Measurements from ENCODE around the gene SLC1A5. TPM values are rescaled to one million over a fixed set of nuclear protein-coding genes. Genes with fewer than 3 reads are reported as not detected.

SLC1A5 gene
- total and polyA plus RNA-seq, 2 donors (not counting 1 experiment from before 2014, with no cell fraction given) = 107 to 281 TPM

- peak within 1 kb of the TSS; percentile 89 for H3K9ac ChIP-seq (ENCODE audit: insufficient read depth, low read length)
- peaks cover 4% of the 10 kb centered on the region for H3K4me1 ChIP-seq (ENCODE audit: control insufficient read depth, extremely low read depth, insufficient read depth, low read length)
- H3K4me2 ChIP-seq (ENCODE audit: extremely low read depth, insufficient read depth, low read length) = peak within 1 kb of the TSS; percentile 88
- peak within 1 kb of the TSS; percentile 86 to 91 (median 90) for H3K4me3 ChIP-seq (replicated peaks in 1 of 4; ENCODE audit: control extremely low read depth in 1 of 4, insufficient read depth in 1 of 4, low read depth in 3 of 4, low read length in 4 of 4)
- H3K79me2 ChIP-seq (ENCODE audit: control insufficient read depth, insufficient read depth, low read length) = peaks cover 58% of the 10 kb centered on the region
- no peaks in the 10 kb centered on the region for H3K36me3 ChIP-seq (ENCODE audit: control insufficient read depth, insufficient read depth, low read length)
- H2AFZ ChIP-seq (ENCODE audit: low read length) = peak within 1 kb of the TSS; percentile 61
- TF ChIP-seq CTCF (conservative IDR thresholded peaks at IDR 0.05 in 1 of 2, IDR thresholded peaks at IDR 0.05 in 1 of 2; ENCODE audit: low read depth in 1 of 2, low read length in 2 of 2) = no peak
- no peak for TF ChIP-seq EZH2 (IDR thresholded peaks at IDR 0.05; ENCODE audit: low read length, missing control alignments)
- H3K27ac ChIP-seq (ENCODE audit: insufficient read depth, low read length) = peak within 1 kb of the TSS; percentile 76
- DNase-seq (ENCODE audit: low read depth in 2 of 2) = no peak
- no peaks in the 10 kb centered on the region for H4K20me1 ChIP-seq (ENCODE audit: control insufficient read depth, extremely low read depth, insufficient read depth, low read length)
- no peaks in the 10 kb centered on the region for H3K9me3 ChIP-seq (ENCODE audit: control insufficient read depth, insufficient read depth, low read depth, low read length)
- no peaks in the 10 kb centered on the region for H3K27me3 ChIP-seq (ENCODE audit: control insufficient read depth, insufficient read depth, low read length)
These were observed 42.7 kb downstream of the SLC1A5 start, which contains the start of gene FKRP for GRCh38 chr19:46745521-46746280. FKRP (plus strand) TSS chr19:46746057; CDS start chr19:46755451, 9,394 bp downstream.

GRCh38 chr19:46745030-46745429 lies 43.4 kb downstream of the SLC1A5 start:
- no peaks in the 10 kb centered on the region for H3K36me3 ChIP-seq (ENCODE audit: control insufficient read depth, insufficient read depth, low read length)
- H3K9me3 ChIP-seq (ENCODE audit: control insufficient read depth, insufficient read depth, low read depth, low read length) = no peaks in the 10 kb centered on the region
- no peak for DNase-seq (ENCODE audit: low read depth in 2 of 2)
- no peaks in the 10 kb centered on the region for H3K27me3 ChIP-seq (ENCODE audit: control insufficient read depth, insufficient read depth, low read length)
- peak overlapping the region; percentile 83 for H3K4me2 ChIP-seq (ENCODE audit: extremely low read depth, insufficient read depth, low read length)
- peaks cover 4% of the 10 kb centered on the region for H3K4me1 ChIP-seq (ENCODE audit: control insufficient read depth, extremely low read depth, insufficient read depth, low read length)
- no peaks in the 10 kb centered on the region for H4K20me1 ChIP-seq (ENCODE audit: control insufficient read depth, extremely low read depth, insufficient read depth, low read length)
- peak overlapping the region; percentile 86 to 91 (median 90) for H3K4me3 ChIP-seq (replicated peaks in 1 of 4; ENCODE audit: control extremely low read depth in 1 of 4, insufficient read depth in 1 of 4, low read depth in 3 of 4, low read length in 4 of 4)
- peak overlapping the region; percentile 89 for H3K9ac ChIP-seq (ENCODE audit: insufficient read depth, low read length)
- H3K27ac ChIP-seq (ENCODE audit: insufficient read depth, low read length) = peak overlapping the region; percentile 44
- TF ChIP-seq EZH2 (IDR thresholded peaks at IDR 0.05; ENCODE audit: low read length, missing control alignments) (no peak), CTCF (conservative IDR thresholded peaks at IDR 0.05 in 1 of 2, IDR thresholded peaks at IDR 0.05 in 1 of 2; ENCODE audit: low read depth in 1 of 2, low read length in 2 of 2) (no peak)
- no peak overlapping the region for H2AFZ ChIP-seq (ENCODE audit: low read length)
- peaks cover 65% of the 10 kb centered on the region for H3K79me2 ChIP-seq (ENCODE audit: control insufficient read depth, insufficient read depth, low read length)

- peaks cover 4% of the 10 kb centered on the region for H3K4me1 ChIP-seq (ENCODE audit: control insufficient read depth, extremely low read depth, insufficient read depth, low read length)
- peaks cover 73% of the 10 kb centered on the region for H3K79me2 ChIP-seq (ENCODE audit: control insufficient read depth, insufficient read depth, low read length)
- H3K4me2 ChIP-seq (ENCODE audit: extremely low read depth, insufficient read depth, low read length) = peak overlapping the region; percentile 35
- no peaks in the 10 kb centered on the region for H3K36me3 ChIP-seq (ENCODE audit: control insufficient read depth, insufficient read depth, low read length)
- H3K27me3 ChIP-seq (ENCODE audit: control insufficient read depth, insufficient read depth, low read length) = no peaks in the 10 kb centered on the region
- H3K9ac ChIP-seq (ENCODE audit: insufficient read depth, low read length) = no peak overlapping the region
- H3K9me3 ChIP-seq (ENCODE audit: control insufficient read depth, insufficient read depth, low read depth, low read length) = no peaks in the 10 kb centered on the region
- H3K27ac ChIP-seq (ENCODE audit: insufficient read depth, low read length) = no peak overlapping the region
- H4K20me1 ChIP-seq (ENCODE audit: control insufficient read depth, extremely low read depth, insufficient read depth, low read length) = no peaks in the 10 kb centered on the region
- no peak for TF ChIP-seq EZH2 (IDR thresholded peaks at IDR 0.05; ENCODE audit: low read length, missing control alignments)
- TF ChIP-seq CTCF (conservative IDR thresholded peaks at IDR 0.05 in 1 of 2, IDR thresholded peaks at IDR 0.05 in 1 of 2; ENCODE audit: low read depth in 1 of 2, low read length in 2 of 2) = no peak
- H3K4me3 ChIP-seq (replicated peaks in 1 of 4; ENCODE audit: control extremely low read depth in 1 of 4, insufficient read depth in 1 of 4, low read depth in 3 of 4, low read length in 4 of 4) = peak overlapping the region in 1 of 4 experiments; percentile 90
- no peak for DNase-seq (ENCODE audit: low read depth in 2 of 2)
- no peak overlapping the region for H2AFZ ChIP-seq (ENCODE audit: low read length)
These were observed 44.2 kb downstream of the SLC1A5 start for GRCh38 chr19:46744005-46744691.
